ENCODE measurements around the gene CELA1. TPM values are rescaled to one million over a fixed set of nuclear protein-coding genes. Genes with fewer than 3 reads are reported as not detected.

Gene CELA1
- polyA plus RNA-seq, 3 donors, result 0.67 to 3.0 TPM; not detected in 1

- Histone ChIP-seq H3K4me2 (replicated peaks; ENCODE audit: extremely low read depth, low read length, poor library complexity, severe bottlenecking) (peak overlapping the region; percentile 99), H2AFZ (ENCODE audit: insufficient read depth, low read depth, low read length, poor library complexity, severe bottlenecking) (peak overlapping the region; percentile 75), H3K9ac (ENCODE audit: insufficient read depth, low read length, poor library complexity, severe bottlenecking) (peak overlapping the region; percentile 84), H3K27me3 (ENCODE audit: control insufficient read depth in 2 of 2, insufficient read depth in 2 of 2, low read length in 2 of 2) (no peaks in the 10 kb centered on the region), H4K20me1 (ENCODE audit: insufficient read depth, low read length) (peaks cover 47% of the 10 kb centered on the region), H3K79me2 (ENCODE audit: insufficient read depth, low read length) (peaks cover 84% of the 10 kb centered on the region), H3K27ac (ENCODE audit: low read depth in 1 of 2, low read length in 2 of 2) (peak overlapping the region; percentile 16 to 95), H3K36me3 (replicated peaks in 1 of 2; ENCODE audit: control insufficient read depth in 1 of 2, insufficient read depth in 2 of 2, low read length in 2 of 2) (peaks cover 0 to 2% of the 10 kb centered on the region in 2 donors), H3K4me3 (replicated peaks in 1 of 3; ENCODE audit: low read depth in 2 of 3, low read length in 3 of 3) (peak overlapping the region; percentile 68 to 99 (median 81)), H3K4me1 (ENCODE audit: control insufficient read depth in 1 of 2, insufficient read depth in 2 of 2, low read length in 2 of 2) (peaks cover 91 to 96% of the 10 kb centered on the region in 2 donors), H3K9me3 (replicated peaks in 1 of 2; ENCODE audit: control insufficient read depth in 1 of 2, insufficient read depth in 1 of 2, low read length in 2 of 2) (no peaks in the 10 kb centered on the region)
- intact Hi-C loops (cut with micrococcal nuclease), result loop anchor here in 1 of 2 donors (5.0 kb wide), 1 partner anchor 70 kb away; the partner anchor contains the start of gene GALNT6
- no peak for DNase-seq
- TF ChIP-seq, protein P1, sequence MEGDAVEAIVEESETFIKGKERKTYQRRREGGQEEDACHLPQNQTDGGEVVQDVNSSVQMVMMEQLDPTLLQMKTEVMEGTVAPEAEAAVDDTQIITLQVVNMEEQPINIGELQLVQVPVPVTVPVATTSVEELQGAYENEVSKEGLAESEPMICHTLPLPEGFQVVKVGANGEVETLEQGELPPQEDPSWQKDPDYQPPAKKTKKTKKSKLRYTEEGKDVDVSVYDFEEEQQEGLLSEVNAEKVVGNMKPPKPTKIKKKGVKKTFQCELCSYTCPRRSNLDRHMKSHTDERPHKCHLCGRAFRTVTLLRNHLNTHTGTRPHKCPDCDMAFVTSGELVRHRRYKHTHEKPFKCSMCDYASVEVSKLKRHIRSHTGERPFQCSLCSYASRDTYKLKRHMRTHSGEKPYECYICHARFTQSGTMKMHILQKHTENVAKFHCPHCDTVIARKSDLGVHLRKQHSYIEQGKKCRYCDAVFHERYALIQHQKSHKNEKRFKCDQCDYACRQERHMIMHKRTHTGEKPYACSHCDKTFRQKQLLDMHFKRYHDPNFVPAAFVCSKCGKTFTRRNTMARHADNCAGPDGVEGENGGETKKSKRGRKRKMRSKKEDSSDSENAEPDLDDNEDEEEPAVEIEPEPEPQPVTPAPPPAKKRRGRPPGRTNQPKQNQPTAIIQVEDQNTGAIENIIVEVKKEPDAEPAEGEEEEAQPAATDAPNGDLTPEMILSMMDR (IDR thresholded peaks at IDR 0.05), result no peak
- Mint-ChIP-seq H3K27me3 (ENCODE audit: low read depth in 3 of 3) (no peaks in the 10 kb centered on the region), H3K9me3 (no peaks in the 10 kb centered on the region), H3K27ac (peak overlapping the region; percentile 89 to 95 (median 92)), H3K36me3 (peaks cover 14 to 33% of the 10 kb centered on the region in 2 donors), H3K4me1 (peaks cover 89% of the 10 kb centered on the region), H3K4me3 (peak overlapping the region; percentile 92 to 98)
- no CpG with 5 or more reads among the region's 5 CpGs for WGBS (ENCODE audit: insufficient coverage)
These were observed 24.0 kb downstream of the CELA1 start for GRCh38 chr12:51322452-51322851.

- WGBS (ENCODE audit: insufficient coverage), result 90% methylated on average over 2 of the region's 3 CpGs
- peaks cover 14 to 38% of the 10 kb centered on the region in 2 donors for H3K36me3 Mint-ChIP-seq
- peaks cover 0 to 2% of the 10 kb centered on the region in 2 donors for H3K36me3 ChIP-seq (replicated peaks in 1 of 2; ENCODE audit: control insufficient read depth in 1 of 2, insufficient read depth in 2 of 2, low read length in 2 of 2)
- H3K9me3 Mint-ChIP-seq, result no peaks in the 10 kb centered on the region
- peaks cover 85 to 95% of the 10 kb centered on the region in 2 donors for H3K4me1 ChIP-seq (ENCODE audit: control insufficient read depth in 1 of 2, insufficient read depth in 2 of 2, low read length in 2 of 2)
- H2AFZ ChIP-seq (ENCODE audit: insufficient read depth, low read depth, low read length, poor library complexity, severe bottlenecking), result no peak overlapping the region
- TF ChIP-seq, protein P1 (IDR thresholded peaks at IDR 0.05), result no peak
- no peaks in the 10 kb centered on the region for H3K27me3 Mint-ChIP-seq (ENCODE audit: low read depth in 3 of 3)
- H3K4me2 ChIP-seq (replicated peaks; ENCODE audit: extremely low read depth, low read length, poor library complexity, severe bottlenecking), result peak overlapping the region; percentile 99
- H3K9me3 ChIP-seq (replicated peaks in 1 of 2; ENCODE audit: control insufficient read depth in 1 of 2, insufficient read depth in 1 of 2, low read length in 2 of 2), result no peaks in the 10 kb centered on the region
- peaks cover 89% of the 10 kb centered on the region for H3K4me1 Mint-ChIP-seq
- no peak overlapping the region for H3K9ac ChIP-seq (ENCODE audit: insufficient read depth, low read length, poor library complexity, severe bottlenecking)
- H3K4me3 Mint-ChIP-seq, result peak overlapping the region; percentile 74 to 98
- no peak for DNase-seq
- peak overlapping the region; percentile 7 to 95 for H3K27ac ChIP-seq (ENCODE audit: low read depth in 1 of 2, low read length in 2 of 2)
- peaks cover 52% of the 10 kb centered on the region for H4K20me1 ChIP-seq (ENCODE audit: insufficient read depth, low read length)
- intact Hi-C loops (cut with micrococcal nuclease), result loop anchor here in 1 of 2 donors (5.0 kb wide), 1 partner anchor 70 kb away; the partner anchor contains the start of gene GALNT6
- H3K79me2 ChIP-seq (ENCODE audit: insufficient read depth, low read length), result peaks cover 90% of the 10 kb centered on the region
- no peaks in the 10 kb centered on the region for H3K27me3 ChIP-seq (ENCODE audit: control insufficient read depth in 2 of 2, insufficient read depth in 2 of 2, low read length in 2 of 2)
- H3K27ac Mint-ChIP-seq, result peak overlapping the region in 6 of 7 donors; percentile 37 to 91 (median 76)
- H3K4me3 ChIP-seq (replicated peaks in 1 of 3; ENCODE audit: low read depth in 2 of 3, low read length in 3 of 3), result peak overlapping the region; percentile 68 to 99 (median 81)
These were observed 24.6 kb downstream of the CELA1 start for GRCh38 chr12:51321882-51322281.

Data from CD14-positive monocyte (primary cell).